HepG2 (cell line): Measurements from ENCODE around the gene TNS1. TPM values are rescaled to one million over a fixed set of nuclear protein-coding genes. Genes with fewer than 3 reads are reported as not detected.

Source experiments
- ATAC-seq: fragments of 200-7000 bp; cut with Tn5 transposase; 3 replicates; pipeline ENCODE4 v1.9.1; 2020; ENCODE audit warnings: mild to moderate bottlenecking, moderate library complexity
- BruUV-seq: library from RNA; stranded (reverse); fragments of 400-500 nt; replicated peaks from 2 replicates; lab custom pipeline; 2021; lab: Mats Ljungman, UMichigan
- CTCF ChIA-PET: fragments of 300-600 bp; formaldehyde crosslinking; extraction: SDS; loops from one replicate; lab custom pipeline; 2021; ENCODE audit warnings: low total read pairs, inconsistent platforms, low intra/inter-chr PET ratio; lab: Yijun Ruan, JAX
- POLR2A ChIA-PET: fragments of 350-600 bp; sonication (Branson Sonifier 250); formaldehyde crosslinking; loops from one replicate; lab custom pipeline; 2020; ENCODE audit warnings: antibody characterized with exemption, inconsistent platforms; lab: Yijun Ruan, JAX
- DNase-seq: peaks from one replicate; pipeline ENCODE4 v3.0.0-alpha.2; 2015; ENCODE audit warnings: low spot score
- FAIRE-seq: peaks from 3 replicates; lab custom pipeline; 2011; peaks lifted over from hg19 to GRCh38; lab: Jason Lieb, UNC
- H2AFZ ChIP-seq: one replicate; pipeline ENCODE4 v1.6.1; 2011; ENCODE audit warnings: low read length, inconsistent platforms
- H3K27ac ChIP-seq: fragments of 300-600 bp; 3 replicates; pipeline ENCODE4 v1.8.0; 2011; ENCODE audit warnings: mixed run types, mild to moderate bottlenecking, mixed read lengths, low read length, inconsistent platforms; ENCODE audit not compliant: insufficient read depth; ENCODE audit errors: extremely low read length
- H3K27me3 ChIP-seq, 2 experiments: fragments of 200-600 bp in 1 of 2; 2 replicates in 1 of 2; 3 replicates in 1 of 2; pipeline versions ENCODE4 v1.6.0 to v1.8.0; 2011; ENCODE audit warnings: low read length in 2 of 2, mild to moderate bottlenecking in 2 of 2, moderate library complexity in 2 of 2, inconsistent platforms in 1 of 2; ENCODE audit not compliant: insufficient read depth in 2 of 2, control insufficient read depth in 1 of 2
- H3K36me3 ChIP-seq, 2 experiments: fragments of 200-600 bp in 1 of 2; replicated peaks in 1 of 2; 2 replicates in 1 of 2; 3 replicates in 1 of 2; pipeline versions ENCODE4 v1.5.1 to v1.8.0; 2011; ENCODE audit warnings: low read length in 2 of 2, inconsistent platforms in 1 of 2; ENCODE audit not compliant: insufficient read depth in 2 of 2, control insufficient read depth in 1 of 2
- H3K4me1 ChIP-seq: 2 replicates; pipeline ENCODE4 v1.5.1; 2012; ENCODE audit warnings: low read length, inconsistent platforms; ENCODE audit not compliant: insufficient read depth
- H3K4me2 ChIP-seq: 2 replicates; pipeline ENCODE4 v1.6.0; 2011; ENCODE audit warnings: low read depth, low read length, inconsistent platforms
- H3K4me3 ChIP-seq, 3 experiments: fragments of 200-600 bp in 1 of 3; sonication (generic), shearing (Covaris generic) in 1 of 3; replicated peaks in 1 of 3; 2 replicates each; pipeline ENCODE4 v1.5.1; 2011 to 2016; ENCODE audit warnings: low read length in 3 of 3, inconsistent platforms in 2 of 3, low read depth in 2 of 3, mild to moderate bottlenecking in 2 of 3, control low read depth in 1 of 3, mixed read lengths in 1 of 3; ENCODE audit not compliant: insufficient read depth in 1 of 3
- H3K79me2 ChIP-seq: one replicate; pipeline ENCODE4 v1.6.1; 2011; ENCODE audit warnings: low read length, inconsistent platforms; ENCODE audit not compliant: insufficient read depth
- H3K9ac ChIP-seq: 2 replicates; pipeline ENCODE4 v1.6.0; 2011; ENCODE audit warnings: mild to moderate bottlenecking, low read depth, low read length, inconsistent platforms; ENCODE audit not compliant: insufficient read depth
- H3K9me3 ChIP-seq: 2 replicates; pipeline ENCODE4 v1.5.1; 2012; ENCODE audit warnings: mild to moderate bottlenecking, low read length
- H4K20me1 ChIP-seq: 2 replicates; pipeline ENCODE4 v1.6.0; 2011; ENCODE audit warnings: inconsistent platforms, mild to moderate bottlenecking, low read length, moderate library complexity; ENCODE audit not compliant: insufficient read depth
- IKZF1 ChIP-seq: fragments of 450-650 bp; IDR thresholded peaks from 2 replicates; pipeline ENCODE4 v1.7.1; 2016
- POLR2A ChIP-seq, 2 experiments: IDR thresholded peaks; 2 replicates each; pipeline ENCODE4 v1.6.1; 2011; ENCODE audit warnings: low read depth in 2 of 2, low read length in 2 of 2, mild to moderate bottlenecking in 1 of 2, moderate library complexity in 1 of 2; ENCODE audit not compliant: insufficient read depth in 1 of 2
- ZNF20 ChIP-seq: sonication (generic); formaldehyde crosslinking; IDR thresholded peaks from 2 replicates; pipeline ENCODE4 v1.4.0; 2020; ENCODE audit warnings: mild to moderate bottlenecking, moderate library complexity, missing genetic modification reagents
- ZNF570 ChIP-seq: sonication (generic); formaldehyde crosslinking; IDR thresholded peaks from 2 replicates; pipeline ENCODE4 v1.4.0; 2020; ENCODE audit warnings: mild to moderate bottlenecking, missing genetic modification reagents, borderline replicate concordance
- ZNF607 ChIP-seq: sonication (generic); formaldehyde crosslinking; IDR thresholded peaks from 2 replicates; pipeline ENCODE4 v1.5.1; 2020; ENCODE audit warnings: missing genetic modification reagents, mild to moderate bottlenecking, borderline replicate concordance
- ZNF720 ChIP-seq: sonication (generic); formaldehyde crosslinking; IDR thresholded peaks from 2 replicates; pipeline ENCODE4 v1.4.0; 2020; ENCODE audit warnings: missing genetic modification reagents
- ZNF777 ChIP-seq: sonication (generic); formaldehyde crosslinking; IDR thresholded peaks from 2 replicates; pipeline ENCODE4 v1.4.0; 2020; ENCODE audit warnings: missing genetic modification reagents
- ZSCAN9 ChIP-seq: IDR thresholded peaks from 2 replicates; pipeline ENCODE4 v1.6.1; 2016; ENCODE audit warnings: borderline replicate concordance
- WGBS: methylation state at CpG from one replicate; pipeline ENCODE4 v1.1.6; 2017; ENCODE audit warnings: low lambda C conversion rate; 5-methylcytosine and 5-hydroxymethylcytosine counted together
- in situ Hi-C: cut with HindIII; loops from 2 replicates; pipeline ENCODE4 v1.10.0; 2017; ENCODE audit warnings: low pct_unique_long_range_greater_than_20kb; ENCODE audit not compliant: extremely low pct_ligation_motif_present
- intact Hi-C: fragments of 100-400 bp; cut with micrococcal nuclease; formaldehyde crosslinking; loops from one replicate; pipeline ENCODE4 v1.10.0; 2022; ENCODE audit not compliant: unreplicated experiment
- polyA plus RNA-seq, 8 experiments: library from polyadenylated mRNA; depleted of rRNA in 3 of 8; stranded (reverse) in 7 of 8; unstranded in 1 of 8; fragments of >200 nt; fragmentation: Illumina TruSeq in 4 of 8; extraction: Trizol in 4 of 8; gene quantifications; 2 replicates each; pipeline versions ENCODE4 v1.2.1 to v1.2.3, GENCODE V29; 2011 to 2016; ENCODE audit warnings: low read depth in 4 of 8, missing spikeins in 1 of 8, mixed read lengths in 1 of 8; ENCODE audit not compliant: insufficient read depth in 1 of 8
- total RNA-seq, 5 experiments: library from RNA; depleted of rRNA; stranded (reverse); fragments of >200 nt; fragmentation: Illumina TruSeq; extraction: Trizol; gene quantifications; 2 replicates each; pipeline ENCODE4 v1.2.3, GENCODE V29; 2016; ENCODE audit warnings: low read depth in 1 of 5
- TF ChIP-seq, protein P1 (sequence below): conservative IDR thresholded peaks from 2 replicates; pipeline ENCODE4 v1.6.1; 2018; ENCODE audit warnings: missing genetic modification reagents

Gene TNS1
- total and polyA plus RNA-seq, 2 of the 13 experiments (the other 11 are each of a cell fraction or from before 2014, with no cell fraction given) = 1.9 to 118 TPM

DNA sequence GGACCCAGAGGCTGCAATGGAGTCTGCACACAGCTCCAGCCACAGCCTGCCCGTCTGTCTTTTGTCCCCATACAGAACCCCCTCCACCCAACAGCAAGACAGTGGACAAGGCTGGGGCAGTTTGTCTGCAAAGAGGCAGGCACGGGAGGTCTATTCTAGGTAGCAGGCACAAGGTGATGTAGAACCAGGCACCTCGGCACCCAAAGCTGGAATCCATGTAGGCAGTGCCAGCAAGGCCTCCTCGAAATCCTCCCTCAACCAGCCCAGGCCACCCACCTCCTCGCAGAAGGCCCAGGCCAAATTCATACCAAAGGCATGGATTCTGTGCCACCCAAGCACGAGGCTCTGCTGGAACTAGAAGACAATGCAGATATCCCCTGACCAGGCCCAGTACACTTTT, 179.2 kb downstream of the TNS1 start:
- FAIRE-seq (no peak), DNase-seq (no peak), ATAC-seq (no peak)
- H3K27ac ChIP-seq = no peak overlapping the region
- peaks cover 6% of the 10 kb centered on the region; the same call in 1 of the 2 replicates for H3K4me1 ChIP-seq
- H3K79me2 ChIP-seq = no peaks in the 10 kb centered on the region
- no peak overlapping the region for H3K4me3 ChIP-seq
- peaks cover 6 to 9% of the 10 kb centered on the region in 2 experiments; a peak in 4 of 5 replicates for H3K36me3 ChIP-seq
- ChIA-PET POLR2A (no interaction called here), CTCF (no interaction called here)
- BruUV-seq = no TSS peak
- H3K27me3 ChIP-seq = no peaks in the 10 kb centered on the region
- in situ Hi-C loops = no loop called here
- intact Hi-C loops = no loop called here
- no peak overlapping the region for H3K9ac ChIP-seq
- peaks cover 21% of the 10 kb centered on the region; the same call in 1 of the 2 replicates for H4K20me1 ChIP-seq
- WGBS = 79% methylated on average over 6 of the region's 6 CpGs
- no peak for TF ChIP-seq ZNF607 (CRISPR knock-in tag)
- TF ChIP-seq POLR2A (IDR thresholded peaks at IDR 0.05; ENCODE audit: insufficient read depth in 1 of 2, low read depth in 2 of 2, low read length in 2 of 2) = peak in 1 of 2 experiments; percentile 14; a peak in 1 of 4 replicates
- TF ChIP-seq ZNF570 (CRISPR knock-in tag) = no peak
- TF ChIP-seq ZNF20 (CRISPR knock-in tag) = no peak
- no peak overlapping the region for H2AFZ ChIP-seq
- H3K4me2 ChIP-seq = no peak overlapping the region
- H3K9me3 ChIP-seq = no peaks in the 10 kb centered on the region

- in situ Hi-C loops = no loop called here
- ATAC-seq (peak; percentile 7; the same call in 2 of the 3 replicates), DNase-seq (no peak), FAIRE-seq (no peak)
- CTCF ChIA-PET = no interaction called here
- Histone ChIP-seq H3K9me3 (no peaks in the 10 kb centered on the region), H3K27ac (no peak overlapping the region), H4K20me1 (peaks cover 21% of the 10 kb centered on the region; the same call in 1 of the 2 replicates), H2AFZ (no peak overlapping the region), H3K27me3 (no peaks in the 10 kb centered on the region), H3K4me3 (no peak overlapping the region), H3K4me2 (no peak overlapping the region), H3K79me2 (no peaks in the 10 kb centered on the region), H3K9ac (no peak overlapping the region), H3K36me3 (peaks cover 15 to 20% of the 10 kb centered on the region in 2 experiments; a peak in 4 of 5 replicates), H3K4me1 (peaks cover 6% of the 10 kb centered on the region; the same call in 1 of the 2 replicates)
- BruUV-seq = no TSS peak
- TF ChIP-seq ZNF720 (no peak), IKZF1 (no peak), ZSCAN9 (CRISPR knock-in tag) (no peak), ZNF777 (CRISPR knock-in tag) (no peak)
- TF ChIP-seq, protein P1, sequence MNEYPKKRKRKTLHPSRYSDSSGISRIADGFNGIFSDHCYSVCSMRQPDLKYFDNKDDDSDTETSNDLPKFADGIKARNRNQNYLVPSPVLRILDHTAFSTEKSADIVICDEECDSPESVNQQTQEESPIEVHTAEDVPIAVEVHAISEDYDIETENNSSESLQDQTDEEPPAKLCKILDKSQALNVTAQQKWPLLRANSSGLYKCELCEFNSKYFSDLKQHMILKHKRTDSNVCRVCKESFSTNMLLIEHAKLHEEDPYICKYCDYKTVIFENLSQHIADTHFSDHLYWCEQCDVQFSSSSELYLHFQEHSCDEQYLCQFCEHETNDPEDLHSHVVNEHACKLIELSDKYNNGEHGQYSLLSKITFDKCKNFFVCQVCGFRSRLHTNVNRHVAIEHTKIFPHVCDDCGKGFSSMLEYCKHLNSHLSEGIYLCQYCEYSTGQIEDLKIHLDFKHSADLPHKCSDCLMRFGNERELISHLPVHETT (CRISPR knock-in tag) = no peak
- intact Hi-C loops = no loop called here
- POLR2A ChIA-PET = no interaction called here
- 85% methylated on average over 14 of the region's 14 CpGs for WGBS
Measured at GRCh38 chr2:217822296-217823252, 180.2 kb downstream of the TNS1 start.
